NK-92 (cell line): ENCODE results near the gene PPHLN1.

Experiments used
- DNase-seq: peaks from one replicate; lab custom pipeline; 2025; ENCODE audit not compliant: unreplicated experiment; lab: John Stamatoyannopoulos, UW

PPHLN1 gene

GRCh38 chr12:42325653-42326474 is at the start of gene PPHLN1, which contains the start of gene ZCRB1:
Gene PPHLN1 (plus strand): TSS chr12:42326167. CDS start chr12:42335903, 9,736 bp downstream.
Gene ZCRB1 (minus strand): TSS chr12:42326094. CDS start chr12:42324102, 1,992 bp downstream.
- no peak for DNase-seq

DNA sequence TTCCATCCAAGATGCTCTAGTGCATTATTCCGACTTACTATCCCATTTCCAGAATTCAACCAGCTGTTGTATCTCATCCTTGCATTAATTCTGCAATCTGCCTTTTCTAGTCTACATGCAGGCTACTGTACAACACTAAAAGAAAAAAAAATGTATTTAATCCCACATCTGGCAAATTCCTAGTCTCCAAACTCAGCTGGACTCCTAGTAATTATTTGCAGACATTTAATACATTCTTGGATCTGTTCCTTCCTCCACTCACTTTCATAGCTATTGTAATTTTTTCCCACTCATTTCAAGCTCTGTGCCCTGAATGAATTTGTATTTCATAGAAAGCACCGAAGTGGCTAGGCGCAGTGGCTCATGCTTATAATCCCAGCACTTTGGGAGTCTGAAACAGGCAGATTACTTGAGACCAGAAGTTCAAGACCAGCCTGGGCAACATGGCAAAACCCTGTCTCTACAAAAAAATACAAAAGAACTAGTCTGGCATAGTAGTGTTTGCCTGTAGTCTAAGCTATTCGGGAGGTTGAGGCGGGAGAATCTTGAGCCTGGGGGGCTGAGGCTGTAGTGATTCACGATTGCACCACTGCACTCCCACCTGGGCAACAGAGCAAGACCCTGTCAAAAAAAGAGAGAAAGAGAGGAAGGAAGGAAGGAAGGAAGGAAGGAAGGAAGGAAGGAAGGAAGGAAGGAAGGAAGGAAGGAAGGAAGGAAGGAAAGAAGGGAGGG is 48.4 kb upstream of the PPHLN1 start:
- no peak for DNase-seq

GRCh38 chr12:42278128-42278510 is 47.8 kb upstream of the PPHLN1 start:
- DNase-seq: no peak

DNA sequence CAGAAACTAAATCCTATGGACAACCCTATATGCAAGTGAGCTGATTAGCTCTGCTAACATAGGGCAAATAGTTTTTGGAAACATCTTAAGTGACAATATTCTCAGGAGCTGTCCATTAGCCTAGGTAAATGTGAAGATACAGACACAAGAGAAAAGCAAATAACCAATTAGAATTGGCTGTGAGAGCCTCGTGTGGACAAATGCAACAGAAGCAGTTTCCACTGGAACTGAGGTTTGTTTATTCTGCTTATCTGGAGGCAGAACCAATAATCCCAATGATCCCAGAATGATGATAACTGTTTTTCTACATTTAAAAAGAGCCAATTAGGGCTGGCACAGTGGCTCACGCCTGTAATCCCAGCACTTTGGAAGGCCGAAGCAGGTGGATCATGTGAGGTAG is 44.7 kb upstream of the PPHLN1 start:
- no peak for DNase-seq

DNA sequence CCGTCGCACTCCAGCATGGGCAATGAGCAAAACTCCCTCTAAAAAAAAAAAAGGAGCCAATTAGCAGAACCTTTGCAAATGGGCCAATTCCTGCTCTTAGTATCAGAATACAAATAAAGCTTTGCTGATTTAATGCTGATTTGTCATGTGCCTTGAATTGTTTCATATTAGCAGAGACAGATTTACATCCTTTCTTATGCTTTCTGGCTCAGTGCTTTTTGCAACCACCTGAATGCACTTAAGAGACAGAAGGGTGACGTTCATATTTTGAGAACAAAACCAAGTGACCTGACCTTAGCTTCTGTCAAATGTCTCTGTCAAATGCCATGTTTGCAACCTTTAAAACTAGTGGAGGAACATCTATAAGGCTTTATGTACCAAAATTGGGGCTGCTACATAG is 44.1 kb upstream of the PPHLN1 start:
- no peak for DNase-seq

- no peak for DNase-seq
Observed at GRCh38 chr12:42282294-42282693, 43.7 kb upstream of the PPHLN1 start.

DNA sequence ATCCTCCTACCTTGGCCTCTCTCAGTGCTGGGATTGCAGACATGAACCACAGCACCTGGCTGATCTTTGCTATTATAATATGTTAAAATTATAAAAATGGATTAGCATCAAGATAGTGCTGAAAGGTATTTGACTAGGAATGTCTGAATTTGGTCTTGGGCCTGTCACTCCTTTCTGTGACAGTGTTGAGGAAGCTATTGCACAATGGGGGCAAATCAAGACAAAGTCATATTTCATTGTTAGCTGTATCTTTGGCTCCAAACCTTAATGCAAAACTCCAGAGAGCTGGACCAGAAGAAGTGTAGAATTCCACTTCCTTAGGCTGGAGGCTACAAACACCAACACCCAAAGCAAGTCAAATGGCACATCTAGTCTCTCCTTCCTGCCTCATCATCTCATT is 42.2 kb upstream of the PPHLN1 start:
- DNase-seq: no peak

DNA sequence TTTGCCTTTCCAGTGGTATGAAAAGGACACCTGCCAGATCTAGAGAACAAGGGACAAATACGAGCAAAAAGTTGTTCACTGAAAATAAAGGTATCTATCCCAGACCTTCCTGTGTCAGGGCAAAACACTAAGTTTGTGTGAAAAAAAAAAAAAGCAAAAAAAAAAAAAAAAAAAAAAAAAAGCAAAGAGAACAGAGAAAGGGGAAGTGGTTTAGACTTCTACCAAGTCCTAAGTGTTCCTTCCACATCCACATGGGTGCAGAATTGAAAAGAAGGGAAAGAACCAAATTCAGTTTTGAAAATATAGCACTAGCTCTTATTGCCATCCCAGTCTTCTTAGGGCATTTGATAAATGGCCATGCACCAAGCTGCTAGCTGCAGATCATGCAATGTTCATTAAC is 41.8 kb upstream of the PPHLN1 start:
- no peak for DNase-seq

DNA sequence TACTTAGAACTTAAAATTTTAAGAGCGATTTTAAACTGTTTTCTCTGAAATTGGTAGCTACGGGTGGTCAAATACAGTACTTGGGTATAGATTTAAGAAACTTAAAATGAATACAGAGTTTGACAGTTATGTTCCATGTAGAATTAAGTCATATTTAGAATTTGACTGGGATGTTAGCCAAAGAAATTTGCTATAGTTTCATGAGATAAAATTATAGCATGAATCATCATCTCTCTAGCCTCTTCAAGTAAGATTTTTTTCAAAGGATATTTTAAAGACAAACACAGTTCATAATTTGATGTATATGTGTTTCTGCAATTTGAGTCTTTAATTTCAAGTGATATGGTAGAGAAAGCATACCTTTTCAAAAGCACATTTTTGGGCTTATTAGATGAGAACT is 41.1 kb upstream of the PPHLN1 start:
- no peak for DNase-seq

GRCh38 chr12:42285431-42285830 is 40.5 kb upstream of the PPHLN1 start:
- DNase-seq: no peak

GRCh38 chr12:42286741-42287140 is 39.2 kb upstream of the PPHLN1 start:
- DNase-seq: no peak

DNA sequence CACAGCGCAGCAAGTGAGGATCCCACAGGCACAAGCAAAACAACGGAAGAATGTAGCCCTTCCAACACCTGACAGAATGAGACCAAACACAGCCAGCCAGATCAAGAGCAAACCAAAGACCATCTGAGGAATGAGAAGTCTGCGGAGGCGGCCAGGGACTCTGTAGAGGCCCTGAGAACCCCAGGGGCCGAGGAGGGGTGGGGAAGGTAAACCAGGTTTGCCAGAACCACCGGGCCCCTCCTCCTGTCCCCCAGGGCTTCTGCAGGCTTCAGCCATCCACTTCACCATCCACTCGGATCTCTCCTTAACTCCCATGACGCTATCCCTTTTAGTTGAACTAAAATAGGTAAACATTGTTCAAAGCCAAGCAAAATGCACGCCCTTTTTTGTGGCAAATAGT is 37.4 kb upstream of the PPHLN1 start:
- no peak for DNase-seq

DNA sequence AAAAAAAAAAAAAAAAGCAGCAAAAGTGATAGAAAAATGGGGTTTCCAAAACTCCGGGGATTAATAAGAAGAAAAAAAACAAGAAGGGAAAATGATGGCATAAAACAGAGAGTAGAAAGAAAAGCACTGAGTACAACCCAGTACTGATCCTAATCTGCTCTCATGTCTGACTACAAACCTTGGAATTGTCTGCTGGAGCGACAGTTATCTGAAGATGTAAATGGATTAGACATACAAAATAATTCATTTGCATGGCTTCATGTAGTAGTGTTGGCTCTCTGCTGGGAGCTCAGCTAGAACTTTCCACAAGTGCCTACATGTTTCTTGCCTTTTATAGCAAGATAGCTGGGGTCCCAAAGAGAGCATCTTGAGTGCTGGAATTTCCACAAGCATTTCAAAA is 34.3 kb upstream of the PPHLN1 start:
- no peak for DNase-seq

DNA sequence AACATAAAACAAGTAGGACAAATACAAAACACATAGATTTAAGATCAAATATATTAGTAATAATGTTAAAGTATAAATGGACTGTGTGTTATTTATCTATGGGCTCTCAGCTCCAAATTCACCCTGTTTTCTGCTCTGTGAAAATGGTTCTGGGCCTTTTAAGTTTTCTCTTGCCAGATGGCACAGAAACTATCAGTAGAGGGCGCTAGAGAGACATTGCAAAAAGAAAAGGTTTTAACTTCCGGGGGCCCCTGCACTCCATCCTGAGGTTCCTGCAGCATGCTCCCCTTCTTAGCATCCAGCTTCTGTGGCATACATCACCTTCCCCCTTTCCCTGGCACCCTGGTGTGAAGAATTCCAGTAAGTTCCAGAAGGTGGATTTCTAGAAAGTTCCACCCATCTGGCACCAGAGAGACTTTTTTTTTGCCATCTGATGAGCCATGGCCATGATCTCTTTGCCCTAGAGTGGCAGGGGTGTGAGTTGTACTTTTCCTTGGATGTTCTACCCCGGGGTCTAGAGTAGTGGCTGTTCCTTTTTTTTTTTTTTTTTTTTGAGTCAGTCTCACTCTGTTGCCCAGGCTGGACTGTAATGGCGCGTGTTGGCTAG is 29.4 kb upstream of the PPHLN1 start:
- no peak for DNase-seq

GRCh38 chr12:42298887-42299286 is 27.1 kb upstream of the PPHLN1 start:
- DNase-seq: no peak

DNA sequence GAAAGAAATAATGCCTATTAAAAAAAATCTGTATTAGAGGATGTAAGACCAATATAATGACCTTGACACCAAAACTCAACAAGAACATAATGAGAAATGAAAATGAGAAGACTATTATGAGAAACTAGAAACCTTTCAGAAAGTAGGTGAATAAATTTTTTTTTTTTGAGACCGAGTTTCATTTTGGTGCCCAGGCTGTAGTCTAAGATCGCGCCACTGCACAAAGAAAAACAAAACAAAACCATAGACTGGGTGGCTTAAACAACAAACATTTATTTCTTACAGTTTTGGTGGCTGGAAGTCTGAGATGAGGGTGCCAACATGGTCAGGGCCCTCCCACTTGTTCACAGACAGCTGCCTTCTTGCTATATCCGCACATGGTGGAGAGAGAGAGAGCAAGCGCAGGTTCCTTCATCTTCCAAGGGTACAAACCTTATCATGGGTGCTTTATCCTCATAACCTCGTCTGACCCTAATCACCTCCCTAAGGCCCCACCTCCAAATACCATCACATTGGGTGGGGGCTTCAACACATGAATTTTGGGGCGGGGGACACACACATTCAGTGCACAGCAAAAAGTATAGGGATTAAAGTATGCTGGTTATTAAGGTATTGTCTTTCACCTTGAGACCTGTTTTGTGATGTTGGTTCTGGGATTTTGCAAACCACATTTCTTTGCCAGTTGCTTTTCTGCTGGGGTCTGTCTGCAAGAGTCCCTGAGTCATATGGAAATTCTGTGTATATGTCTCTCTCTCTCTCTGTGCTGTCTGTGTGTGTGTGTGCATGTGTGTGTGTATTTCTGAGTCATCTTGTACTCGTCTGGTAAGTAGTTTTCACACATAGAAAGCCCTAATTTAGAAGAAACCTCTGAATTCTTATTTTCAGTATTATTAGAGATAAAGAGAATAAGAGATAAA is 26.3 kb upstream of the PPHLN1 start:
- no peak for DNase-seq

DNA sequence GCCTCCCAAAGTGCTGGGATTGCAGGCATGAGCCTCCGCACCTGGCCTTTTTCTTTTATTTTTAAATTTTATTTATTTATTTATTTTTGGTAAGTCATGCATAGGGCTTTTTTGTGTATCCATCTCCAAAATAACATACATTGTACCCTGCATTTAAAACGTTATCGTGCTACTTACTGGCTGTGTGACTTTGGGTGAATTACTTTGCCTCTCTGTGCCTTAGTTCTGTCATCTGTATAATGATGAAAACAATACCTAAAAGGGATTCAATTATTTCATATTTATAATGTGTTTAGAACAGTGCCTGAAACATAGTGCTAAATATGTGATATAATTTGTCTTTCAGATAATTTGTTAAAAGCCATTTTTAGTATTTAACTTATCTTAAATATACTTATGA is 19.7 kb upstream of the PPHLN1 start:
- no peak for DNase-seq

DNA sequence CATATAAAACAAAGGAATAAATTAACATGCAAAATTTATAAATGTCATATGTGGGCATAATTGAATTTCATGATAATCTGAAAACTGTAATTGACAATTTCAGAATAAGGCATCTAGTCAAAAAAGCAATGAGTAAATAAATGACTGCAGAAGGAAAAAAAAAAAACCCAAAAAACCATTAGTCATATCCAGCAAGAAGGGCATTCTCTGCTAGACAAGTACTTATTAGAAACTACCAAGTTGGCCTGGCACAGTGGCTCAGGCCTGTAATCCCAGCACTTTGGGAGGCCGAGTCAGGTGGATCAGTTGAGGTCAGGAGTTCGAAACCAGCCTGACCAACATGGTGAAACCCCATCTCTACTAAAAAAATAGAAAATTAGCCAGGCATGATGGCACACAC is 17.6 kb upstream of the PPHLN1 start:
- DNase-seq: no peak

- no peak for DNase-seq
Observed at GRCh38 chr12:42309996-42310395, 16.0 kb upstream of the PPHLN1 start.

GRCh38 chr12:42315108-42315507 is 10.9 kb upstream of the PPHLN1 start:
- no peak for DNase-seq

GRCh38 chr12:42320796-42321195 is 5.2 kb upstream of the PPHLN1 start:
- no peak for DNase-seq
